ENCODE results near the gene MAPKAPK2. TPM values are rescaled to one million over a fixed set of nuclear protein-coding genes. Genes with fewer than 3 reads are reported as not detected.

Gene MAPKAPK2
- total RNA-seq, 1 donor from 2014 or later = 93.8 TPM

DNA sequence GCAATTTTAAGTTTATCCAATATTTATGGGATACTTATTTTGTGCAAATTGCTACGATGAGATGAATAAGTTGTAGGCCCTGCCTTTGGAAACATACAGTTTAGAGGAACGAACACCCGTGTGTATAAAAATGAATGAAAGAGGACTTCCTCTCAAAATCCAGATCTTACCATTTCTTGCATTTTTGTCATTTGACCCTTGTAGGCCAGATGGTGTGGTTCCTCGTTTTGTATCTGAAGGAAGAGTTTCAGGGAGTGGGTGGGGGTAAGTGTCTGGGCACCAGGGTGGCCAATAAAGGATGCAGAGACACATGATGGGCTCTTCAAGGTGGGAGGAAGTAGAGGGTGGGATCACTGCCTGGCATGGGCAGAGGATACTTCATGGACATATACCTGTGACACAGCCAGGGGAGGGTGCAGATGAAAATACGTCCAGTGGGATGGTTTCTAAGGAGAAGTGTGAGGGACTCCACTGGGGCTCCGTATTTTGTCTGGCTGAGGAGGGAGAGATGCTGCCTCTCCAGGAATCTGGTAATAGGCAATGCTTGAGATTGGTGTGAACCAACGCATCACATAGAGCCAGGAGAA is 14.4 kb downstream of the MAPKAPK2 start:
- Mint-ChIP-seq H3K27me3 (ENCODE audit: unreplicated experiment) (peaks cover 7% of the 10 kb centered on the region), H3K4me3 (ENCODE audit: unreplicated experiment) (peak overlapping the region; percentile 17), H3K9me3 (ENCODE audit: unreplicated experiment) (peaks cover 4% of the 10 kb centered on the region), H3K36me3 (ENCODE audit: unreplicated experiment) (no peaks in the 10 kb centered on the region), H3K27ac (ENCODE audit: unreplicated experiment) (peak overlapping the region; percentile 72), H3K4me1 (ENCODE audit: low read depth, unreplicated experiment) (peaks cover 71% of the 10 kb centered on the region)
- TF ChIP-seq, protein P1, sequence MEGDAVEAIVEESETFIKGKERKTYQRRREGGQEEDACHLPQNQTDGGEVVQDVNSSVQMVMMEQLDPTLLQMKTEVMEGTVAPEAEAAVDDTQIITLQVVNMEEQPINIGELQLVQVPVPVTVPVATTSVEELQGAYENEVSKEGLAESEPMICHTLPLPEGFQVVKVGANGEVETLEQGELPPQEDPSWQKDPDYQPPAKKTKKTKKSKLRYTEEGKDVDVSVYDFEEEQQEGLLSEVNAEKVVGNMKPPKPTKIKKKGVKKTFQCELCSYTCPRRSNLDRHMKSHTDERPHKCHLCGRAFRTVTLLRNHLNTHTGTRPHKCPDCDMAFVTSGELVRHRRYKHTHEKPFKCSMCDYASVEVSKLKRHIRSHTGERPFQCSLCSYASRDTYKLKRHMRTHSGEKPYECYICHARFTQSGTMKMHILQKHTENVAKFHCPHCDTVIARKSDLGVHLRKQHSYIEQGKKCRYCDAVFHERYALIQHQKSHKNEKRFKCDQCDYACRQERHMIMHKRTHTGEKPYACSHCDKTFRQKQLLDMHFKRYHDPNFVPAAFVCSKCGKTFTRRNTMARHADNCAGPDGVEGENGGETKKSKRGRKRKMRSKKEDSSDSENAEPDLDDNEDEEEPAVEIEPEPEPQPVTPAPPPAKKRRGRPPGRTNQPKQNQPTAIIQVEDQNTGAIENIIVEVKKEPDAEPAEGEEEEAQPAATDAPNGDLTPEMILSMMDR (IDR thresholded peaks at IDR 0.05; ENCODE audit: partially characterized antibody, unreplicated experiment) = no peak
- no peak for DNase-seq

DNA sequence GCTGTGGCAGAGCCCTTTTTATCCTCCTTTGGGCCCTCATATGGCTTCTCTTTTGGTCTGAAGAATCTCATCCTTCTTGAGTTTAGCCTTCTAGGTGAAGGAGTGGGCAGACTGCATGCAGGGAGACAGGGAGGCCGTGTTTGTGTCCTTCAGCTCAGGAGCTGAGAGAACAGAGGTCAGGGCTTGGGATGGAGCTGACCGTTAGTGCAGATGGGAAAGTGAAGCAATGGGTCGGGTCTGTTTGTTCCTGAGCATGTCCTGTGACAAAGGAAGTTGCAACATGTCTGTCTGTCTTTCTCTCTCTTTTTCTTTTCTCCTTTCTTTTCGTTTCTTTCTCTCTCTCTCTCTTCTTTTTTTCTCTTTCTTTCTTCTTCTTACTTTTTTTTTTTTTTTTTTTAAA is 14.9 kb downstream of the MAPKAPK2 start:
- Mint-ChIP-seq H3K4me3 (ENCODE audit: unreplicated experiment) (no peak overlapping the region), H3K36me3 (ENCODE audit: unreplicated experiment) (no peaks in the 10 kb centered on the region), H3K4me1 (ENCODE audit: low read depth, unreplicated experiment) (peaks cover 72% of the 10 kb centered on the region)

DNA sequence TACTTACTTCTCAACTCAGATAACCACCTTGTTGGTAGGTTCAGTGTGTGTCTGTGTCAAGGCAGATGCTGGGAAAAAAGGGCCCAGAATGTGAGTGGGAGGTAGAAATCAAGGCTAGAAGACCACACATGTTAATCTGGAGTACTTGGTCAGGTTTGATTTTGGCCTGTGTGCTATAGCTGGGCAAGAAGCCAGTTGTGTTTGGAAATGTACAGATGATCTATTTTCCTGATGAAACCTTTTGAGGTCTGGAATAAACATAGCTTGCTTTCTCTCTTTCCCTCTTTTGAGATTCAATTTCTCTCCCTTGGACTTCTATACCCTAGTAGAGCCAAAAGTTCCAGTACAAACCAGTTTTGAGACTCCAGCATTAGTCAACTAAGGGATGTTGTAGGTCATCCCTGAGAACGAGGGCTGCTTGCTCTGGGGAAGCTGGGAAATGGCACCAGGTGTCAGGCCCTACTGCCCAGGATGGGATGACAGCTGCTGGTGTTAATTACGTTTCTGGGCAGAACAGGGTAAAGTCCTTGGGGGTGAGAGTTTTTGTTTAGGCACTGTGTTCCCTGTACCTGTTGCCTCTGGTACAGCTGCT is 15.8 kb downstream of the MAPKAPK2 start:
- TF ChIP-seq, protein P1 (IDR thresholded peaks at IDR 0.05; ENCODE audit: partially characterized antibody, unreplicated experiment) = no peak
- Mint-ChIP-seq H3K27ac (ENCODE audit: unreplicated experiment) (peak overlapping the region; percentile 83), H3K27me3 (ENCODE audit: unreplicated experiment) (peaks cover 4% of the 10 kb centered on the region), H3K4me1 (ENCODE audit: low read depth, unreplicated experiment) (peaks cover 73% of the 10 kb centered on the region), H3K4me3 (ENCODE audit: unreplicated experiment) (peak overlapping the region; percentile 27), H3K9me3 (ENCODE audit: unreplicated experiment) (peaks cover 7% of the 10 kb centered on the region), H3K36me3 (ENCODE audit: unreplicated experiment) (no peaks in the 10 kb centered on the region)
- DNase-seq = no peak

More for the DNA sequence above, 14.9 kb downstream of the MAPKAPK2 start:
- no peak for DNase-seq
- peaks cover 7% of the 10 kb centered on the region for H3K27me3 Mint-ChIP-seq (ENCODE audit: unreplicated experiment)
- TF ChIP-seq, protein P1 (IDR thresholded peaks at IDR 0.05; ENCODE audit: partially characterized antibody, unreplicated experiment) = no peak
- H3K27ac Mint-ChIP-seq (ENCODE audit: unreplicated experiment) = peak overlapping the region; percentile 72
- peaks cover 4% of the 10 kb centered on the region for H3K9me3 Mint-ChIP-seq (ENCODE audit: unreplicated experiment)

DNA sequence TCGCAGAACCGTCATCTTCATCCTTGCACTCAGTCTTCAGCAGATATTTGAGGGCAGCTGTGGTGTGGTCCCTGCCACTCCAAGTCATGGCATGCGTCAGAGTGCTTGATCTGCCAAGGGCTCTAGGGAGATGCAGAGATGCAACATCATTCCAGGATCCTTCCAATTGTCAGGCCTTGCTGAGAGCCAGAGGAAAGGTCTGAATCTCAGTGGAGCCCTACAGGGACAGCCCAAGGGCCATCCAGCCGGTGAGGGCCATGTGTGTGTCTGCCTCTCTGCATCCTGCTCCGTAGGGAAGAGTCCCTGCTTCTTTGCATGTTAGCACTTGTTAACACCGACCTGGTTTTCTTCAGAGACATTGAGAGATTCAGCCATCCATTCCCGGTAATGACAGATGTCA is 17.6 kb downstream of the MAPKAPK2 start:
- no peaks in the 10 kb centered on the region for H3K36me3 Mint-ChIP-seq (ENCODE audit: unreplicated experiment)
- DNase-seq = no peak
- H3K4me1 Mint-ChIP-seq (ENCODE audit: low read depth, unreplicated experiment) = peaks cover 76% of the 10 kb centered on the region
- TF ChIP-seq, protein P1 (IDR thresholded peaks at IDR 0.05; ENCODE audit: partially characterized antibody, unreplicated experiment) = no peak
- peaks cover 9% of the 10 kb centered on the region for H3K9me3 Mint-ChIP-seq (ENCODE audit: unreplicated experiment)
- H3K27me3 Mint-ChIP-seq (ENCODE audit: unreplicated experiment) = peaks cover 6% of the 10 kb centered on the region
- peak overlapping the region; percentile 67 for H3K4me3 Mint-ChIP-seq (ENCODE audit: unreplicated experiment)
- peak overlapping the region; percentile 14 for H3K27ac Mint-ChIP-seq (ENCODE audit: unreplicated experiment)

DNA sequence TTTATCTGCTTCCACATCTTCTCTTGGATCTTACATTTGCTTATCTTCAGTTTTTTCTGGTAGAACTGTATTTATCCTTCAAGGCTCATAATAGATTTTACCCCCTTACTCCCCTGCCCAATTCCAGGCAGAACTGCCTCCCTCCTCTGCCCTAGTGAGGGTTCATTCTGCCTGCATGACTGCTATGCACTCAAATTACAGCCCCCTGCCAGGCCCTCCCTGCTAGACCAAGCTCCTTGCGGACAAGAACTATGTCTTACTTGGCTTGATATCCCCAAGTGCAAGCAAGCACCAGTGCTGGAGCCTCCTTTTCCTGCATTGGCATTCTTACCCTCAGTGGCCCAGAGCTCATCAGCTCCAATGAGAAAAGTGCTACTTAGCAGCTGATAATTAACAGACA is 18.1 kb downstream of the MAPKAPK2 start:
- H3K27ac Mint-ChIP-seq (ENCODE audit: unreplicated experiment) = peak overlapping the region; percentile 14
- H3K4me1 Mint-ChIP-seq (ENCODE audit: low read depth, unreplicated experiment) = peaks cover 81% of the 10 kb centered on the region
- TF ChIP-seq, protein P1 (IDR thresholded peaks at IDR 0.05; ENCODE audit: partially characterized antibody, unreplicated experiment) = no peak
- peak overlapping the region; percentile 67 for H3K4me3 Mint-ChIP-seq (ENCODE audit: unreplicated experiment)
- DNase-seq = no peak
- peaks cover 6% of the 10 kb centered on the region for H3K27me3 Mint-ChIP-seq (ENCODE audit: unreplicated experiment)
- H3K36me3 Mint-ChIP-seq (ENCODE audit: unreplicated experiment) = no peaks in the 10 kb centered on the region
- peaks cover 9% of the 10 kb centered on the region for H3K9me3 Mint-ChIP-seq (ENCODE audit: unreplicated experiment)

Data from glutamatergic neuron (in vitro differentiated cells).